ENCODE measurements around the gene ARVCF. TPM values are rescaled to one million over a fixed set of nuclear protein-coding genes. Genes with fewer than 3 reads are reported as not detected.
A peak's percentile ranks its signal among the peaks of the same experiment; 100 is the strongest.

ARVCF gene
- total and polyA plus RNA-seq, 5 donors: 11.1 to 27.4 (median 20.0) TPM

- ATAC-seq: peak; percentile 14
- 32% methylated on average over 13 of the region's 13 CpGs for WGBS
- Histone ChIP-seq H3K4me3 (ENCODE audit: low read length) (no peak overlapping the region), H3K27me3 (ENCODE audit: control insufficient read depth, insufficient read depth) (no peaks in the 10 kb centered on the region), H3K9me3 (ENCODE audit: control insufficient read depth, low read length) (no peaks in the 10 kb centered on the region), H3K4me1 (ENCODE audit: control insufficient read depth, insufficient read depth, low read length) (peaks cover 2% of the 10 kb centered on the region), H3K27ac (ENCODE audit: low read length) (no peak overlapping the region)
- intact Hi-C loops (cut with DNase I): loop anchor here in 1 of 4 donors (10.0 kb wide), 1 partner anchor 55 kb away; the partner anchor contains the start of gene ARVCF
- DNase-seq: peak; percentile 14 to 77 (median 65)
These were observed 56.8 kb downstream of the ARVCF start for GRCh38 chr22:19959587-19960490.

GRCh38 chr22:19959043-19959586 is 57.5 kb downstream of the ARVCF start:
- ATAC-seq: peak; percentile 75 to 79

GRCh38 chr22:19958083-19959042 is 58.3 kb downstream of the ARVCF start:
- H3K4me3 ChIP-seq (ENCODE audit: low read length): no peak overlapping the region
- no peaks in the 10 kb centered on the region for H3K9me3 ChIP-seq (ENCODE audit: control insufficient read depth, low read length)
- DNase-seq: peak in 2 of 3 donors; percentile 60 to 80
- H3K4me1 ChIP-seq (ENCODE audit: control insufficient read depth, insufficient read depth, low read length): peaks cover 2% of the 10 kb centered on the region
- ATAC-seq: peak in 1 of 2 donors; percentile 0
- intact Hi-C loops (cut with DNase I): loop anchor here in 1 of 4 donors (10.0 kb wide), 1 partner anchor 56 kb away; the partner anchor contains the start of gene ARVCF
- H3K27me3 ChIP-seq (ENCODE audit: control insufficient read depth, insufficient read depth): no peaks in the 10 kb centered on the region
- H3K27ac ChIP-seq (ENCODE audit: low read length): no peak overlapping the region
- 80% methylated on average over 19 of the region's 19 CpGs for WGBS

More at GRCh38 chr22:19959043-19959586, 57.5 kb downstream of the ARVCF start:
- DNase-seq: peak; percentile 85 to 96 (median 93)
- no peaks in the 10 kb centered on the region for H3K27me3 ChIP-seq (ENCODE audit: control insufficient read depth, insufficient read depth)
- peaks cover 2% of the 10 kb centered on the region for H3K4me1 ChIP-seq (ENCODE audit: control insufficient read depth, insufficient read depth, low read length)
- H3K9me3 ChIP-seq (ENCODE audit: control insufficient read depth, low read length): no peaks in the 10 kb centered on the region
- no peak overlapping the region for H3K27ac ChIP-seq (ENCODE audit: low read length)
- intact Hi-C loops (cut with DNase I): loop anchor here in 1 of 4 donors (10.0 kb wide), 1 partner anchor 56 kb away; the partner anchor contains the start of gene ARVCF
- no peak overlapping the region for H3K4me3 ChIP-seq (ENCODE audit: low read length)
- WGBS: 30% methylated on average over 30 of the region's 30 CpGs

- peak in 2 of 3 donors; percentile 49 to 58 for DNase-seq
- Histone ChIP-seq H3K27me3 (ENCODE audit: control insufficient read depth, insufficient read depth) (no peaks in the 10 kb centered on the region), H3K27ac (ENCODE audit: low read length) (no peak overlapping the region), H3K4me3 (ENCODE audit: low read length) (no peak overlapping the region), H3K4me1 (ENCODE audit: control insufficient read depth, insufficient read depth, low read length) (peaks cover 2% of the 10 kb centered on the region), H3K9me3 (ENCODE audit: control insufficient read depth, low read length) (no peaks in the 10 kb centered on the region)
- 91% methylated on average over 9 of the region's 9 CpGs for WGBS
- intact Hi-C loops (cut with DNase I): loop anchor here in 1 of 4 donors (10.0 kb wide), 1 partner anchor 57 kb away; the partner anchor contains the start of gene ARVCF
- ATAC-seq: no peak
These were observed 59.2 kb downstream of the ARVCF start for GRCh38 chr22:19957445-19957844.

- no peaks in the 10 kb centered on the region for H3K27me3 ChIP-seq (ENCODE audit: control insufficient read depth, insufficient read depth)
- no peak overlapping the region for H3K4me3 ChIP-seq (ENCODE audit: low read length)
- peaks cover 3% of the 10 kb centered on the region for H3K4me1 ChIP-seq (ENCODE audit: control insufficient read depth, insufficient read depth, low read length)
- H3K27ac ChIP-seq (ENCODE audit: low read length): peak overlapping the region; percentile 8
- 61% methylated on average over 19 of the region's 19 CpGs for WGBS
- DNase-seq (peak in 2 of 3 donors; percentile 45 to 47), ATAC-seq (no peak)
- no peaks in the 10 kb centered on the region for H3K9me3 ChIP-seq (ENCODE audit: control insufficient read depth, low read length)
- intact Hi-C loops (cut with DNase I): loop anchor here in 1 of 4 donors (10.0 kb wide), 1 partner anchor 59 kb away; the partner anchor contains the start of gene ARVCF
These were observed 61.1 kb downstream of the ARVCF start for GRCh38 chr22:19955241-19956128.

GRCh38 chr22:19951346-19951745 is 65.3 kb downstream of the ARVCF start:
- no peak overlapping the region for H3K4me3 ChIP-seq (ENCODE audit: low read length)
- ATAC-seq (peak; percentile 4 to 25), DNase-seq (peak in 1 of 3 donors; percentile 60)

GRCh38 chr22:19948057-19948760 is 68.4 kb downstream of the ARVCF start:
- Histone ChIP-seq H3K9me3 (ENCODE audit: control insufficient read depth, low read length) (no peaks in the 10 kb centered on the region), H3K4me3 (ENCODE audit: low read length) (no peak overlapping the region), H3K27me3 (ENCODE audit: control insufficient read depth, insufficient read depth) (no peaks in the 10 kb centered on the region), H3K4me1 (ENCODE audit: control insufficient read depth, insufficient read depth, low read length) (peaks cover 4% of the 10 kb centered on the region), H3K27ac (ENCODE audit: low read length) (no peak overlapping the region)
- WGBS: 83% methylated on average over 9 of the region's 9 CpGs
- DNase-seq: no peak
- ATAC-seq: no peak
- intact Hi-C loops (cut with DNase I): no loop called here

More at GRCh38 chr22:19951346-19951745, 65.3 kb downstream of the ARVCF start:
- H3K27ac ChIP-seq (ENCODE audit: low read length): peak overlapping the region; percentile 69
- no peaks in the 10 kb centered on the region for H3K27me3 ChIP-seq (ENCODE audit: control insufficient read depth, insufficient read depth)
- H3K9me3 ChIP-seq (ENCODE audit: control insufficient read depth, low read length): no peaks in the 10 kb centered on the region
- intact Hi-C loops (cut with DNase I): loop anchor here in 1 of 4 donors (10.0 kb wide), 1 partner anchor 63 kb away; the partner anchor contains the start of gene ARVCF
- WGBS: 64% methylated on average over 13 of the region's 13 CpGs
- peaks cover 3% of the 10 kb centered on the region for H3K4me1 ChIP-seq (ENCODE audit: control insufficient read depth, insufficient read depth, low read length)

GRCh38 chr22:19943082-19944026 is 73.3 kb downstream of the ARVCF start:
- peaks cover 4% of the 10 kb centered on the region for H3K4me1 ChIP-seq (ENCODE audit: control insufficient read depth, insufficient read depth, low read length)
- ATAC-seq (peak; percentile 48 to 52), DNase-seq (peak in 1 of 3 donors; percentile 49)
- peak overlapping the region; percentile 99 for H3K27ac ChIP-seq (ENCODE audit: low read length)
- WGBS: 49% methylated on average over 11 of the region's 11 CpGs
- intact Hi-C loops (cut with DNase I): no loop called here
- no peaks in the 10 kb centered on the region for H3K9me3 ChIP-seq (ENCODE audit: control insufficient read depth, low read length)
- peak overlapping the region; percentile 92 for H3K4me3 ChIP-seq (ENCODE audit: low read length)
- H3K27me3 ChIP-seq (ENCODE audit: control insufficient read depth, insufficient read depth): no peaks in the 10 kb centered on the region
